K562 (cell line): ENCODE data around the gene ETNK1. TPM values are rescaled to one million over a fixed set of nuclear protein-coding genes. Genes with fewer than 3 reads are reported as not detected.

Source experiments
- ATAC-seq: fragments of 200-7000 bp; cut with Tn5 transposase; 3 replicates; pipeline ENCODE4 v1.9.1; 2020; ENCODE audit warnings: moderate library complexity
- BruUV-seq: library from RNA; stranded (reverse); fragments of 400-500 nt; replicated peaks from 2 replicates; lab custom pipeline; 2021; lab: Mats Ljungman, UMichigan
- CTCF ChIA-PET: fragments of 300-600 bp; formaldehyde crosslinking; extraction: SDS; loops from one replicate; lab custom pipeline; 2021; ENCODE audit warnings: low intra/inter-chr PET ratio; lab: Yijun Ruan, JAX
- POLR2A ChIA-PET: fragments of 300-600, 350-650 bp; sonication (Branson Sonifier 250); formaldehyde crosslinking; extraction: SDS; loops from one replicate; lab custom pipeline; 2021; ENCODE audit warnings: antibody characterized with exemption, inconsistent platforms; lab: Yijun Ruan, JAX
- DNase-seq, 4 experiments: peaks; one replicate each; pipeline versions ENCODE4 v3.0.0 to v3.0.0-alpha.2; 2011 to 2018; ENCODE audit warnings: low spot score in 3 of 4, mixed read lengths in 3 of 4; ENCODE audit errors: extremely low read depth in 1 of 4
- FAIRE-seq: peaks from 2 replicates; lab custom pipeline; 2011; peaks lifted over from hg19 to GRCh38; lab: Jason Lieb, UNC
- H2AFZ ChIP-seq: 2 replicates; pipeline ENCODE4 v1.6.0; 2011; ENCODE audit warnings: low read depth, low read length, control low read depth, inconsistent platforms
- H3K27ac ChIP-seq: fragments of 200-600 bp; 3 replicates; pipeline ENCODE4 v1.8.0; 2011; ENCODE audit warnings: low read depth, mild to moderate bottlenecking, control low read depth, inconsistent platforms, low read length, moderate library complexity, mixed read lengths; ENCODE audit errors: extremely low read depth
- H3K27me3 ChIP-seq, 2 experiments: fragments of 300-600 bp in 1 of 2; 2 replicates in 1 of 2; 3 replicates in 1 of 2; pipeline versions ENCODE4 v1.6.0 to v1.8.0; 2011; ENCODE audit warnings: inconsistent platforms in 2 of 2, low read length in 2 of 2, mild to moderate bottlenecking in 1 of 2, mixed read lengths in 1 of 2, moderate library complexity in 1 of 2; ENCODE audit not compliant: control insufficient read depth in 2 of 2, insufficient read depth in 2 of 2
- H3K36me3 ChIP-seq: fragments of 300-600 bp; 3 replicates; pipeline ENCODE4 v1.8.0; 2011; ENCODE audit warnings: mild to moderate bottlenecking, low read length, inconsistent platforms; ENCODE audit not compliant: control insufficient read depth, insufficient read depth
- H3K4me1 ChIP-seq, 2 experiments: fragments of 200-600 bp in 1 of 2; replicated peaks in 1 of 2; 2 replicates in 1 of 2; 3 replicates in 1 of 2; pipeline versions ENCODE4 v1.5.1 to v1.8.0; 2011; ENCODE audit warnings: inconsistent platforms in 2 of 2, low read length in 2 of 2, mild to moderate bottlenecking in 1 of 2, mixed read lengths in 1 of 2, moderate library complexity in 1 of 2; ENCODE audit not compliant: control insufficient read depth in 2 of 2, insufficient read depth in 2 of 2
- H3K4me2 ChIP-seq: 2 replicates; pipeline ENCODE4 v1.6.1; 2011; ENCODE audit warnings: low read length, control low read depth, inconsistent platforms, mixed read lengths; ENCODE audit not compliant: insufficient read depth
- H3K4me3 ChIP-seq: fragments of 200-600 bp; sonication (generic), shearing (Covaris generic); 2 replicates; pipeline ENCODE4 v1.5.1; 2016; ENCODE audit warnings: control low read depth, inconsistent platforms
- H3K79me2 ChIP-seq: fragments of 200-600 bp; 3 replicates; pipeline ENCODE4 v1.8.0; 2011; ENCODE audit warnings: low read length, inconsistent platforms; ENCODE audit not compliant: control insufficient read depth, insufficient read depth
- H3K9ac ChIP-seq, 2 experiments: 2 replicates each; pipeline versions ENCODE4 v1.6.0 to v1.6.1; 2011; ENCODE audit warnings: low read depth in 2 of 2, low read length in 2 of 2, control low read depth in 1 of 2, inconsistent platforms in 1 of 2, mild to moderate bottlenecking in 1 of 2, mixed read lengths in 1 of 2; ENCODE audit not compliant: insufficient read depth in 1 of 2
- H3K9me1 ChIP-seq: one replicate; pipeline ENCODE4 v1.6.0; 2011; ENCODE audit warnings: inconsistent platforms, mild to moderate bottlenecking, low read length, moderate library complexity; ENCODE audit not compliant: control insufficient read depth, insufficient read depth
- H3K9me3 ChIP-seq: replicated peaks from 2 replicates; pipeline ENCODE4 v1.5.1; 2011; ENCODE audit warnings: low read depth, low read length, inconsistent platforms; ENCODE audit not compliant: control insufficient read depth, insufficient read depth
- H4K20me1 ChIP-seq: replicated peaks from 2 replicates; pipeline ENCODE4 v1.6.1; 2011; ENCODE audit warnings: low read length, inconsistent platforms, mixed read lengths; ENCODE audit not compliant: control insufficient read depth, insufficient read depth
- BRCA1 ChIP-seq, 2 experiments: fragments of 450-650 bp in 1 of 2; sonication (generic) in 1 of 2; formaldehyde crosslinking in 1 of 2; IDR thresholded peaks; 2 replicates each; pipeline versions ENCODE4 v1.5.0 to v1.6.1; 2017 to 2020; ENCODE audit warnings: mild to moderate bottlenecking in 1 of 2, missing genetic modification reagents in 1 of 2
- ELF4 ChIP-seq: fragments of 450-650 bp; formaldehyde crosslinking; IDR thresholded peaks from 2 replicates; pipeline ENCODE4 v1.4.0; 2022; ENCODE audit warnings: missing genetic modification characterization
- HBP1 ChIP-seq: fragments of 450-650 bp; formaldehyde crosslinking; IDR thresholded peaks from 2 replicates; pipeline ENCODE4 v1.4.0; 2022; ENCODE audit warnings: missing genetic modification characterization
- HDAC1 ChIP-seq, 2 experiments: fragments of 450-650 bp; IDR thresholded peaks; 2 replicates each; pipeline ENCODE4 v1.6.1; 2016 to 2017; ENCODE audit warnings: inconsistent platforms in 1 of 2, mild to moderate bottlenecking in 1 of 2, moderate library complexity in 1 of 2
- MAX ChIP-seq: sonication (generic); formaldehyde crosslinking; IDR thresholded peaks from 2 replicates; pipeline ENCODE4 v1.9.0; 2022; ENCODE audit warnings: mild to moderate bottlenecking, missing genetic modification reagents
- RUNX1 ChIP-seq: sonication (generic); IDR thresholded peaks from 2 replicates; pipeline ENCODE4 v1.6.1; 2016; ENCODE audit warnings: antibody characterized with exemption, low read depth
- SETDB1 ChIP-seq: IDR thresholded peaks from one replicate; pipeline ENCODE4 v1.6.1; 2012; ENCODE audit warnings: low read length, control low read depth, inconsistent platforms
- ZNF143 ChIP-seq: sonication (generic); formaldehyde crosslinking; IDR thresholded peaks from 2 replicates; pipeline ENCODE4 v1.9.0; 2022; ENCODE audit warnings: mild to moderate bottlenecking, missing genetic modification reagents
- ZNF347 ChIP-seq: fragments of 450-650 bp; formaldehyde crosslinking; IDR thresholded peaks from 2 replicates; pipeline ENCODE4 v1.4.0; 2020; ENCODE audit warnings: low read depth, mild to moderate bottlenecking, moderate library complexity
- ZNF778 ChIP-seq: fragments of 450-650 bp; formaldehyde crosslinking; IDR thresholded peaks from 2 replicates; pipeline ENCODE4 v1.4.0; 2020; ENCODE audit warnings: mild to moderate bottlenecking, moderate library complexity
- WGBS: fragments of 100-300 bp; shearing (Covaris generic); methylation state at CpG from one replicate; pipeline ENCODE4 v1.1.6; 2016; ENCODE audit warnings: low coverage, mixed read lengths; ENCODE audit not compliant: insufficient coverage; ENCODE audit errors: missing lambda C conversion rate; 5-methylcytosine and 5-hydroxymethylcytosine counted together
- in situ Hi-C: fragments of 300-500 bp; cut with MboI; formaldehyde crosslinking; loops from 4 replicates; pipeline ENCODE4 v1.15.0; 2018; ENCODE audit warnings: inconsistent platforms, mixed read lengths
- intact Hi-C: fragments of 100-400 bp; cut with micrococcal nuclease; formaldehyde crosslinking; loops from 2 replicates; pipeline ENCODE4 v1.14.2; 2022
- polyA plus RNA-seq, 8 experiments: library from polyadenylated mRNA; depleted of rRNA in 4 of 8; stranded (reverse) in 5 of 8; unstranded in 3 of 8; fragments of >200 nt; fragmentation: Nextera tagmentation in 2 of 8; fragmentation: Illumina TruSeq in 1 of 8; extraction: Ambion mirVana in 2 of 8; extraction: Trizol in 1 of 8; gene quantifications; 2 replicates each; pipeline versions ENCODE4 v1.2.1 to v1.2.3, GENCODE V29; 2011 to 2014; ENCODE audit warnings: inconsistent platforms in 1 of 8, missing spikeins in 1 of 8
- total RNA-seq, 7 experiments: library from RNA; depleted of rRNA in 6 of 7; stranded (reverse); fragments of >200 nt in 6 of 7; fragmentation: Illumina TruSeq in 2 of 7; extraction: Trizol in 2 of 7; gene quantifications; 2 replicates each; pipeline versions ENCODE4 v1.2.1 to v1.2.3, GENCODE V29; 2011 to 2021; ENCODE audit warnings: low replicate concordance in 1 of 7

The ETNK1 gene
- total and polyA plus RNA-seq, 9 of the 15 experiments (the other 6 are each of a cell fraction or from before 2014, with no cell fraction given), result 10.0 to 70.5 (median 36.0) TPM

DNA sequence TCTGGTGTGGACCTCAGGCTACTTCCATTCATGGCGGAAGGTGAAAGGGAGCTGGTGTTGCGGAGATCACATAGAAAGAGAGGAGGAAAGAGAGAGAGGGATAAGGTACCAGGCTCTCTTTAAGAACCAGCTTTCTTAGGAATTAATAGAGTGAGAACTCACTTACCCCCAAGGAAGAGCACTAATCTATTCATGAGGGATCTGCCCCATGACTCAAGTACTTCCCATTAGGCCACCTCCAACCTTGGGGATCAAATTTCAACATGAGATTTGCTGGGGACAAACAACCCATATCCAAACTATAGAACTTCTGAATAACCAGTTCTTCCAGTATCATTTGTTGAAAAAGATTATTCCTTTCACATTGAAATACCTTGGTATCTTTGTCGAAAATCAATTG is 46.6 kb upstream of the ETNK1 start:
- Histone ChIP-seq H3K79me2 (no peaks in the 10 kb centered on the region), H3K4me2 (no peak overlapping the region), H3K9me3 (no peaks in the 10 kb centered on the region), H3K4me3 (no peak overlapping the region), H4K20me1 (no peaks in the 10 kb centered on the region), H3K9ac (no peak overlapping the region), H3K9me1 (no peaks in the 10 kb centered on the region), H3K36me3 (no peaks in the 10 kb centered on the region), H3K27me3 (no peaks in the 10 kb centered on the region), H3K27ac (no peak overlapping the region), H3K4me1 (no peaks in the 10 kb centered on the region), H2AFZ (no peak overlapping the region)
- POLR2A ChIA-PET, result no interaction called here
- no peak for FAIRE-seq
- 59% methylated on average over 3 of the region's 3 CpGs for WGBS
- in situ Hi-C loops, result no loop called here
- CTCF ChIA-PET, result no interaction called here
- no peak for DNase-seq
- intact Hi-C loops, result no loop called here
- TF ChIP-seq RUNX1 (no peak), ZNF143 (CRISPR knock-in tag) (no peak), MAX (CRISPR knock-in tag) (no peak), ELF4 (CRISPR knock-in tag) (no peak), HBP1 (CRISPR knock-in tag) (no peak), HDAC1 (IDR thresholded peaks at IDR 0.05) (no peak), ZNF347 (CRISPR knock-in tag) (no peak), BRCA1 (IDR thresholded peaks at IDR 0.05) (no peak), BRCA1 (CRISPR knock-in tag; IDR thresholded peaks at IDR 0.05) (no peak), ZNF778 (CRISPR knock-in tag) (no peak), SETDB1 (no peak)
- BruUV-seq, result no TSS peak
- no peak for ATAC-seq
